HepG2 (cell line): ENCODE data around the gene DCAF7. TPM values are rescaled to one million over a fixed set of nuclear protein-coding genes. Genes with fewer than 3 reads are reported as not detected.

Experiments used
- ATAD3A ChIP-seq: sonication (generic); formaldehyde crosslinking; IDR thresholded peaks from 2 replicates; pipeline ENCODE4 v1.4.0; 2020; ENCODE audit warnings: missing genetic modification reagents
- CENPT ChIP-seq: sonication (generic); formaldehyde crosslinking; IDR thresholded peaks from 2 replicates; pipeline ENCODE4 v1.8.0; 2022; ENCODE audit warnings: low read depth, mild to moderate bottlenecking, moderate library complexity, missing genetic modification reagents
- ERF ChIP-seq: IDR thresholded peaks from 2 replicates; pipeline ENCODE4 v1.6.1; 2018; ENCODE audit warnings: missing biosample characterization, missing genetic modification reagents
- GATAD1 ChIP-seq: IDR thresholded peaks from 2 replicates; pipeline ENCODE4 v1.6.1; 2016; ENCODE audit warnings: missing genetic modification reagents, missing compliant biosample characterization
- GMEB1 ChIP-seq: sonication (generic); formaldehyde crosslinking; IDR thresholded peaks from 2 replicates; pipeline ENCODE4 v1.5.1; 2020; ENCODE audit warnings: missing genetic modification reagents, mild to moderate bottlenecking, borderline replicate concordance
- HNRNPUL1 ChIP-seq: fragments of 200-400 bp; formaldehyde crosslinking; IDR thresholded peaks from 2 replicates; pipeline ENCODE4 v1.6.1; 2017; ENCODE audit warnings: low read depth, mild to moderate bottlenecking, low read length, moderate library complexity
- MZF1 ChIP-seq: sonication (generic); formaldehyde crosslinking; IDR thresholded peaks from 2 replicates; pipeline ENCODE4 v1.8.1; 2023; ENCODE audit warnings: mild to moderate bottlenecking, missing genetic modification reagents, borderline replicate concordance
- NCOR1 ChIP-seq: fragments of 200-600 bp; sonication (generic); IDR thresholded peaks from 2 replicates; pipeline ENCODE4 v1.7.0; 2017; ENCODE audit warnings: antibody characterized with exemption, low read length, borderline replicate concordance
- NFE2L2 ChIP-seq: fragments of 150-350 bp; IDR thresholded peaks from 2 replicates; pipeline ENCODE4 v1.6.1; 2014; ENCODE audit warnings: low read length
- PAF1 ChIP-seq: IDR thresholded peaks from 2 replicates; pipeline ENCODE4 v1.6.1; 2016; ENCODE audit warnings: missing genetic modification reagents, missing compliant biosample characterization
- RBM39 ChIP-seq: fragments of 200-400 bp; formaldehyde crosslinking; IDR thresholded peaks from one replicate; pipeline ENCODE4 v1.6.1; 2018; ENCODE audit warnings: antibody characterized with exemption, mild to moderate bottlenecking, low read depth, low read length; ENCODE audit not compliant: poor library complexity, severe bottlenecking
- RELA ChIP-seq: sonication (generic); formaldehyde crosslinking; IDR thresholded peaks from 2 replicates; pipeline ENCODE4 v1.4.0; 2020; ENCODE audit warnings: missing genetic modification reagents
- RXRB ChIP-seq: IDR thresholded peaks from 2 replicates; pipeline ENCODE4 v1.6.1; 2016; ENCODE audit warnings: borderline replicate concordance, missing genetic modification reagents, missing compliant biosample characterization
- SAP130 ChIP-seq: IDR thresholded peaks from 2 replicates; pipeline ENCODE4 v1.6.1; 2016; ENCODE audit warnings: low read depth
- SSRP1 ChIP-seq: IDR thresholded peaks from 2 replicates; pipeline ENCODE4 v1.6.1; 2016; ENCODE audit warnings: control low read depth
- THAP9 ChIP-seq: sonication (generic); formaldehyde crosslinking; IDR thresholded peaks from 2 replicates; pipeline ENCODE4; 2020; ENCODE audit warnings: missing genetic modification reagents, mild to moderate bottlenecking, borderline replicate concordance
- ZNF101 ChIP-seq: sonication (generic); formaldehyde crosslinking; IDR thresholded peaks from 2 replicates; pipeline ENCODE4 v1.4.0; 2020; ENCODE audit warnings: mild to moderate bottlenecking, low read depth, missing genetic modification reagents, borderline replicate concordance
- ZNF207 ChIP-seq: fragments of 450-650 bp; IDR thresholded peaks from 2 replicates; pipeline ENCODE4 v1.6.1; 2016; ENCODE audit warnings: antibody characterized with exemption, borderline replicate concordance
- ZNF224 ChIP-seq: sonication (generic); formaldehyde crosslinking; IDR thresholded peaks from 2 replicates; pipeline ENCODE4 v1.5.0; 2020; ENCODE audit warnings: mild to moderate bottlenecking, missing genetic modification reagents
- ZNF713 ChIP-seq: sonication (generic); formaldehyde crosslinking; IDR thresholded peaks from 2 replicates; pipeline ENCODE4 v1.4.0; 2020; ENCODE audit warnings: mild to moderate bottlenecking, missing genetic modification reagents
- ZSCAN30 ChIP-seq: sonication (generic); formaldehyde crosslinking; IDR thresholded peaks from 2 replicates; pipeline ENCODE4 v1.5.0; 2020; ENCODE audit warnings: mild to moderate bottlenecking, missing genetic modification reagents
- polyA plus RNA-seq, 8 experiments: library from polyadenylated mRNA; depleted of rRNA in 3 of 8; stranded (reverse) in 7 of 8; unstranded in 1 of 8; fragments of >200 nt; fragmentation: Illumina TruSeq in 4 of 8; extraction: Trizol in 4 of 8; gene quantifications; 2 replicates each; pipeline versions ENCODE4 v1.2.1 to v1.2.3, GENCODE V29; 2011 to 2016; ENCODE audit warnings: low read depth in 4 of 8, missing spikeins in 1 of 8, mixed read lengths in 1 of 8; ENCODE audit not compliant: insufficient read depth in 1 of 8
- total RNA-seq, 5 experiments: library from RNA; depleted of rRNA; stranded (reverse); fragments of >200 nt; fragmentation: Illumina TruSeq; extraction: Trizol; gene quantifications; 2 replicates each; pipeline ENCODE4 v1.2.3, GENCODE V29; 2016; ENCODE audit warnings: low read depth in 1 of 5
- TF ChIP-seq, protein P1 (sequence below): sonication (generic); formaldehyde crosslinking; IDR thresholded peaks from 2 replicates; pipeline ENCODE4 v1.5.1; 2020; ENCODE audit warnings: missing genetic modification reagents, mild to moderate bottlenecking, borderline replicate concordance
- TF ChIP-seq, protein P2 (sequence below): sonication (generic); formaldehyde crosslinking; conservative IDR thresholded peaks from 2 replicates; pipeline ENCODE4 v1.8.0; 2022; ENCODE audit warnings: low read depth, missing genetic modification reagents

DCAF7 gene
- total and polyA plus RNA-seq, 2 of the 13 experiments (the other 11 are each of a cell fraction or from before 2014, with no cell fraction given): 55.2 to 73.4 TPM

DNA sequence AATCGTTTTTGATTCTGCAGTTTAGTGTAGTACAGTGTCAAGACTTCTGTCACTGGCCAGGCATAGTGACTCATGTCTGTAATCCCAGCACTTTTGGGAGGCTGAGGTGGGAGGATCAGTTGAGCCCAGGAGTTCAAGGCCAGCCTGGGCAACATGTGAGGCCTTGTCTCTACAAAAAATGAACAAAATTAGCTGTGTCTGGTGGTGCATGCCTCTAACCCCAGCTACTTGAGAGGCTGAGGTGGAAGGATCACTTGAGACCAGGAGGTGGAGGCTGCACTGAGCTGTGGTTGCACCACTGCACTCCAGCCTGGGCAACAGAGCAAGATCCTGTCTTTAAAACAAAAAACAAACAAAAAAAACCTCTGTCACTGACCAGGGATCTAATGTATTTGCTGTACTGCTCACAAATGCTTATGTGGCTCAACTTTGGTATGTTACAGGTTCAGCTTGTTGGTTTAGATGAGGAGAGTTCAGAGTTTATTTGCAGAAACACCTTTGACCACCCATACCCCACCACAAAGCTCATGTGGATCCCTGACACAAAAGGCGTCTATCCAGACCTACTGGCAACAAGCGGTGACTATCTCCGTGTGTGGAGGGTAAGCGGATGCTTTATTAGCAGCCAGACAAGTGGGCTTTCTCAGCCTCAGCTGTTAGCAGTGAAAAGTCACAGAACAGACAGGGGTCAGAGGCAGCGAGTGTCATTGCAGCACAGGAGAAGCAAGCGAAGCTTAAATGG, 27.9 kb downstream of the DCAF7 start (continued):
- TF ChIP-seq THAP9 (no peak), ZNF101 (CRISPR knock-in tag) (no peak), MZF1 (CRISPR knock-in tag) (no peak), PAF1 (CRISPR knock-in tag) (no peak; the same call in 1 of the 2 replicates), SSRP1 (CRISPR knock-in tag) (peak; percentile 95), NCOR1 (peak; percentile 61; the same call in 1 of the 2 replicates), HNRNPUL1 (no peak), RELA (CRISPR knock-in tag) (no peak), CENPT (CRISPR knock-in tag) (no peak), ZSCAN30 (CRISPR knock-in tag) (no peak), GMEB1 (CRISPR knock-in tag) (peak; percentile 72), RXRB (CRISPR knock-in tag) (peak; percentile 81), ATAD3A (CRISPR knock-in tag) (no peak), RBM39 (no peak), ERF (peak; percentile 73), NFE2L2 (no peak), ZNF207 (no peak), ZNF713 (CRISPR knock-in tag) (no peak), ZNF224 (CRISPR knock-in tag) (0 out of 2 replicates have a peak, but pooled peaks have one; percentile 21), GATAD1 (CRISPR knock-in tag) (peak; percentile 72), SAP130 (peak; percentile 89)
- TF ChIP-seq, protein P1, sequence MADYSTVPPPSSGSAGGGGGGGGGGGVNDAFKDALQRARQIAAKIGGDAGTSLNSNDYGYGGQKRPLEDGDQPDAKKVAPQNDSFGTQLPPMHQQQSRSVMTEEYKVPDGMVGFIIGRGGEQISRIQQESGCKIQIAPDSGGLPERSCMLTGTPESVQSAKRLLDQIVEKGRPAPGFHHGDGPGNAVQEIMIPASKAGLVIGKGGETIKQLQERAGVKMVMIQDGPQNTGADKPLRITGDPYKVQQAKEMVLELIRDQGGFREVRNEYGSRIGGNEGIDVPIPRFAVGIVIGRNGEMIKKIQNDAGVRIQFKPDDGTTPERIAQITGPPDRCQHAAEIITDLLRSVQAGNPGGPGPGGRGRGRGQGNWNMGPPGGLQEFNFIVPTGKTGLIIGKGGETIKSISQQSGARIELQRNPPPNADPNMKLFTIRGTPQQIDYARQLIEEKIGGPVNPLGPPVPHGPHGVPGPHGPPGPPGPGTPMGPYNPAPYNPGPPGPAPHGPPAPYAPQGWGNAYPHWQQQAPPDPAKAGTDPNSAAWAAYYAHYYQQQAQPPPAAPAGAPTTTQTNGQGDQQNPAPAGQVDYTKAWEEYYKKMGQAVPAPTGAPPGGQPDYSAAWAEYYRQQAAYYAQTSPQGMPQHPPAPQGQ (CRISPR knock-in tag): no peak
- TF ChIP-seq, protein P2, sequence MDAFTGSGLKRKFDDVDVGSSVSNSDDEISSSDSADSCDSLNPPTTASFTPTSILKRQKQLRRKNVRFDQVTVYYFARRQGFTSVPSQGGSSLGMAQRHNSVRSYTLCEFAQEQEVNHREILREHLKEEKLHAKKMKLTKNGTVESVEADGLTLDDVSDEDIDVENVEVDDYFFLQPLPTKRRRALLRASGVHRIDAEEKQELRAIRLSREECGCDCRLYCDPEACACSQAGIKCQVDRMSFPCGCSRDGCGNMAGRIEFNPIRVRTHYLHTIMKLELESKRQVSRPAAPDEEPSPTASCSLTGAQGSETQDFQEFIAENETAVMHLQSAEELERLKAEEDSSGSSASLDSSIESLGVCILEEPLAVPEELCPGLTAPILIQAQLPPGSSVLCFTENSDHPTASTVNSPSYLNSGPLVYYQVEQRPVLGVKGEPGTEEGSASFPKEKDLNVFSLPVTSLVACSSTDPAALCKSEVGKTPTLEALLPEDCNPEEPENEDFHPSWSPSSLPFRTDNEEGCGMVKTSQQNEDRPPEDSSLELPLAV (CRISPR knock-in tag): no peak
